WTC11 (cell line): ENCODE data around the gene MCFD2. TPM values are rescaled to one million over a fixed set of nuclear protein-coding genes. Genes with fewer than 3 reads are reported as not detected.
A peak's percentile ranks its signal among the peaks of the same experiment; 100 is the strongest.

Source experiments
- ATAC-seq: fragments of 200-7000 bp; cut with Tn5 transposase; 2 replicates; pipeline ENCODE4 v1.10.0; 2021; ENCODE audit warnings: mild to moderate bottlenecking, moderate library complexity
- Bru-seq: library from RNA; stranded (reverse); fragments of 400-500 nt; gene quantifications from one replicate; lab custom pipeline; 2021; lab: Mats Ljungman, UMichigan
- CTCF ChIA-PET: fragments of 300-600 bp; sonication (Branson Sonifier 250); formaldehyde crosslinking; loops from one replicate; lab custom pipeline; 2021; ENCODE audit warnings: antibody characterized with exemption; lab: Charles Lee
- POLR2A ChIA-PET: fragments of 350-600 bp; sonication (Branson Sonifier 250); formaldehyde crosslinking; loops from one replicate; lab custom pipeline; 2021; ENCODE audit warnings: antibody characterized with exemption; lab: Charles Lee
- DNase-seq: peaks from one replicate; pipeline ENCODE4 v3.0.0; 2021; ENCODE audit warnings: low spot score
- H3K27ac Mint-ChIP-seq: 2 replicates; pipeline ENCODE4 v1.8.0; 2021; ENCODE audit warnings: mixed read lengths
- H3K27me3 Mint-ChIP-seq: 2 replicates; pipeline ENCODE4 v1.8.0; 2021; ENCODE audit warnings: low read depth, mild to moderate bottlenecking, moderate library complexity, mixed read lengths
- H3K36me3 Mint-ChIP-seq: 2 replicates; pipeline ENCODE4 v1.8.0; 2021; ENCODE audit warnings: mixed read lengths
- H3K4me1 Mint-ChIP-seq: 2 replicates; pipeline ENCODE4 v1.8.0; 2022; ENCODE audit warnings: mixed read lengths
- H3K4me3 Mint-ChIP-seq: 2 replicates; pipeline ENCODE4 v1.8.0; 2021; ENCODE audit warnings: mild to moderate bottlenecking, moderate library complexity, mixed read lengths
- H3K9me3 Mint-ChIP-seq: 2 replicates; pipeline ENCODE4 v1.8.0; 2021; ENCODE audit warnings: mixed read lengths
- ARID4B ChIP-seq: sonication (generic); formaldehyde crosslinking; IDR thresholded peaks from 2 replicates; pipeline ENCODE4 v1.8.0; 2023; ENCODE audit warnings: missing genetic modification reagents, mild to moderate bottlenecking, borderline replicate concordance
- ATF6 ChIP-seq: sonication (generic); formaldehyde crosslinking; IDR thresholded peaks from 2 replicates; pipeline ENCODE4 v1.8.1; 2023; ENCODE audit warnings: mild to moderate bottlenecking, missing genetic modification reagents
- CTCF ChIP-seq: fragments of 200-600 bp; IDR thresholded peaks from 2 replicates; pipeline ENCODE4 v1.8.0; 2022; ENCODE audit warnings: antibody characterized with exemption
- ELF4 ChIP-seq: sonication (generic); formaldehyde crosslinking; IDR thresholded peaks from 2 replicates; pipeline ENCODE4 v1.8.1; 2022; ENCODE audit warnings: low read depth, mild to moderate bottlenecking, moderate library complexity, missing genetic modification reagents
- EMX1 ChIP-seq: fragments of 250-450 bp; sonication (Bioruptor Pico); IDR thresholded peaks from 2 replicates; pipeline ENCODE4 v1.8.0; 2021; ENCODE audit warnings: mild to moderate bottlenecking
- ESRRA ChIP-seq: sonication (generic); formaldehyde crosslinking; IDR thresholded peaks from 2 replicates; pipeline ENCODE4 v1.8.1; 2022; ENCODE audit warnings: mild to moderate bottlenecking, missing genetic modification reagents, borderline replicate concordance
- GABPB1 ChIP-seq: sonication (generic); formaldehyde crosslinking; IDR thresholded peaks from 2 replicates; pipeline ENCODE4 v1.8.1; 2023; ENCODE audit warnings: mild to moderate bottlenecking, missing genetic modification reagents
- HMGA2 ChIP-seq: fragments of 250-450 bp; sonication (Bioruptor Pico); IDR thresholded peaks from 2 replicates; pipeline ENCODE4 v1.4.0; 2021; ENCODE audit warnings: mild to moderate bottlenecking, moderate library complexity
- HMGXB4 ChIP-seq: sonication (generic); formaldehyde crosslinking; IDR thresholded peaks from 2 replicates; pipeline ENCODE4 v1.8.1; 2023; ENCODE audit warnings: mild to moderate bottlenecking, moderate library complexity, missing genetic modification reagents
- KAT7 ChIP-seq: sonication (generic); formaldehyde crosslinking; IDR thresholded peaks from 2 replicates; pipeline ENCODE4 v1.8.1; 2023; ENCODE audit warnings: missing genetic modification reagents, mild to moderate bottlenecking, borderline replicate concordance
- MYBL2 ChIP-seq: sonication (generic); formaldehyde crosslinking; IDR thresholded peaks from 2 replicates; pipeline ENCODE4 v1.8.1; 2023; ENCODE audit warnings: mild to moderate bottlenecking, moderate library complexity, missing genetic modification reagents
- PREB ChIP-seq: sonication (generic); formaldehyde crosslinking; IDR thresholded peaks from 2 replicates; pipeline ENCODE4 v1.8.1; 2022; ENCODE audit warnings: mild to moderate bottlenecking, missing genetic modification reagents, moderate library complexity, borderline replicate concordance
- SOX15 ChIP-seq: fragments of 250-450 bp; sonication (Bioruptor Pico); IDR thresholded peaks from 2 replicates; pipeline ENCODE4 v1.9.0; 2021; ENCODE audit warnings: mild to moderate bottlenecking
- SP1 ChIP-seq: sonication (generic); formaldehyde crosslinking; conservative IDR thresholded peaks from 2 replicates; pipeline ENCODE4 v1.8.1; 2022; ENCODE audit warnings: missing genetic modification reagents
- TEAD1 ChIP-seq: sonication (generic); formaldehyde crosslinking; IDR thresholded peaks from 2 replicates; pipeline ENCODE4 v1.8.0; 2022; ENCODE audit warnings: mild to moderate bottlenecking, missing genetic modification reagents
- ZNF121 ChIP-seq: sonication (generic); formaldehyde crosslinking; IDR thresholded peaks from 2 replicates; pipeline ENCODE4 v1.8.0; 2023; ENCODE audit warnings: missing genetic modification reagents
- ZNF138 ChIP-seq: sonication (generic); formaldehyde crosslinking; conservative IDR thresholded peaks from 2 replicates; pipeline ENCODE4 v1.8.1; 2022; ENCODE audit warnings: mild to moderate bottlenecking, moderate library complexity, missing genetic modification reagents
- ZNF263 ChIP-seq: sonication (generic); formaldehyde crosslinking; IDR thresholded peaks from 2 replicates; pipeline ENCODE4 v1.8.1; 2022; ENCODE audit warnings: low read depth, mild to moderate bottlenecking, moderate library complexity, missing genetic modification reagents
- ZNF396 ChIP-seq: fragments of 250-450 bp; sonication (Bioruptor Pico); IDR thresholded peaks from 2 replicates; pipeline ENCODE4 v1.8.0; 2021; ENCODE audit warnings: mild to moderate bottlenecking, moderate library complexity, borderline replicate concordance
- long read RNA-seq, 3 experiments: library from RNA in 1 of 3; library from capped mRNA in 1 of 3; library from polyadenylated mRNA in 1 of 3; unstranded in 2 of 3; stranded (forward) in 1 of 3; transcript quantifications; one replicate each; pipeline ENCODE4 v2.0.0, GENCODE V29; 2021
- total RNA-seq: library from RNA; stranded (reverse); gene quantifications from 3 replicates; pipeline ENCODE4 v1.2.3, GENCODE V29; 2021

The MCFD2 gene
- total RNA-seq, result 61.7 to 68.1 TPM (median 62.0 TPM) in 3 replicates
- Bru-seq, nascent RNA, result percentile 72 among the genes with signal in this experiment
- long read RNA-seq, experiment 1, full-length matches to known transcripts, result 233 of 275 reads
- long read RNA-seq, experiment 1, partial matches to known transcripts, result 7 of 275 reads
- long read RNA-seq, experiment 1, other reads (novel, unspliced or antisense), result 35 of 275 reads
- long read RNA-seq, experiment 2, full-length matches to known transcripts, result 28 of 83 reads
- long read RNA-seq, experiment 2, partial matches to known transcripts, result 12 of 83 reads
- long read RNA-seq, experiment 2, other reads (novel, unspliced or antisense), result 43 of 83 reads
- long read RNA-seq, experiment 3, full-length matches to known transcripts, result 26 of 30 reads
- long read RNA-seq, experiment 3, partial matches to known transcripts, result 3 of 30 reads
- long read RNA-seq, experiment 3, other reads (novel, unspliced or antisense), result 1 of 30 reads

GRCh38 chr2:46915281-46915810 lies at the start of gene MCFD2:
TSS of gene MCFD2 (minus strand) at chr2:46915806. CDS start at chr2:46909171, 6,635 bp downstream.
- H3K36me3 Mint-ChIP-seq, result peaks cover 11% of the 10 kb centered on the region
- ChIA-PET POLR2A (no interaction called here), CTCF (interaction anchor here (0.6 to 2.2 kb wide), 2 partner anchors 22 to 408 kb away, joined by 3 to 8 read pairs; no protein-coding TSS in a partner anchor)
- H3K27me3 Mint-ChIP-seq, result no peaks in the 10 kb centered on the region
- peak within 1 kb of the TSS; percentile 90 for H3K4me3 Mint-ChIP-seq
- H3K4me1 Mint-ChIP-seq, result peaks cover 25% of the 10 kb centered on the region
- ATAC-seq (peak; percentile 18), DNase-seq (no peak)
- TF ChIP-seq ELF4 (CRISPR knock-in tag) (no peak), ZNF263 (CRISPR knock-in tag) (no peak), GABPB1 (CRISPR knock-in tag) (no peak), TEAD1 (CRISPR knock-in tag) (no peak), SOX15 (CRISPR knock-in tag) (no peak), ARID4B (peak; percentile 28; the same call in 1 of the 2 replicates), CTCF (no peak), ZNF396 (no peak), HMGA2 (CRISPR knock-in tag) (no peak), ZNF121 (CRISPR knock-in tag) (no peak), MYBL2 (no peak), HMGXB4 (0 out of 2 replicates have a peak, but pooled peaks have one; percentile 43), SP1 (CRISPR knock-in tag) (peak; percentile 37; the same call in 1 of the 2 replicates), ATF6 (CRISPR knock-in tag) (no peak), ESRRA (CRISPR knock-in tag) (peak; percentile 55; the same call in 1 of the 2 replicates), ZNF138 (no peak), EMX1 (CRISPR knock-in tag) (no peak), KAT7 (CRISPR knock-in tag) (0 out of 2 replicates have a peak, but pooled peaks have one; percentile 73), PREB (no peak)
- H3K27ac Mint-ChIP-seq, result peak within 1 kb of the TSS; percentile 88
- H3K9me3 Mint-ChIP-seq, result no peaks in the 10 kb centered on the region
